Adipocyte (in vitro differentiated cells): ENCODE data around the gene BCL2L1.

Source experiments
- DNase-seq: peaks from one replicate; pipeline ENCODE4 v3.0.0-alpha.2; 2015; ENCODE audit warnings: low read depth
- H3K27me3 ChIP-seq: replicated peaks from 2 replicates; pipeline ENCODE4 v1.7.0; 2013; ENCODE audit warnings: mild to moderate bottlenecking, low read length, moderate library complexity; ENCODE audit not compliant: control insufficient read depth, insufficient read depth
- H3K36me3 ChIP-seq: 2 replicates; pipeline ENCODE4 v1.7.0; 2013; ENCODE audit warnings: low read length, mild to moderate bottlenecking, moderate library complexity; ENCODE audit not compliant: control insufficient read depth, insufficient read depth, severe bottlenecking
- H3K4me1 ChIP-seq: 2 replicates; pipeline ENCODE4 v1.7.0; 2013; ENCODE audit warnings: mild to moderate bottlenecking, low read length, moderate library complexity; ENCODE audit not compliant: control insufficient read depth, insufficient read depth
- H3K4me3 ChIP-seq: 2 replicates; pipeline ENCODE4 v1.7.0; 2013; ENCODE audit warnings: mild to moderate bottlenecking, low read length, moderate library complexity
- H3K9ac ChIP-seq: 2 replicates; pipeline ENCODE4 v1.7.0; 2013; ENCODE audit warnings: mild to moderate bottlenecking, low read length, moderate library complexity
- H3K9me3 ChIP-seq: 2 replicates; pipeline ENCODE4 v1.7.0; 2013; ENCODE audit warnings: mild to moderate bottlenecking, low read length, moderate library complexity; ENCODE audit not compliant: control insufficient read depth

BCL2L1 gene

DNA sequence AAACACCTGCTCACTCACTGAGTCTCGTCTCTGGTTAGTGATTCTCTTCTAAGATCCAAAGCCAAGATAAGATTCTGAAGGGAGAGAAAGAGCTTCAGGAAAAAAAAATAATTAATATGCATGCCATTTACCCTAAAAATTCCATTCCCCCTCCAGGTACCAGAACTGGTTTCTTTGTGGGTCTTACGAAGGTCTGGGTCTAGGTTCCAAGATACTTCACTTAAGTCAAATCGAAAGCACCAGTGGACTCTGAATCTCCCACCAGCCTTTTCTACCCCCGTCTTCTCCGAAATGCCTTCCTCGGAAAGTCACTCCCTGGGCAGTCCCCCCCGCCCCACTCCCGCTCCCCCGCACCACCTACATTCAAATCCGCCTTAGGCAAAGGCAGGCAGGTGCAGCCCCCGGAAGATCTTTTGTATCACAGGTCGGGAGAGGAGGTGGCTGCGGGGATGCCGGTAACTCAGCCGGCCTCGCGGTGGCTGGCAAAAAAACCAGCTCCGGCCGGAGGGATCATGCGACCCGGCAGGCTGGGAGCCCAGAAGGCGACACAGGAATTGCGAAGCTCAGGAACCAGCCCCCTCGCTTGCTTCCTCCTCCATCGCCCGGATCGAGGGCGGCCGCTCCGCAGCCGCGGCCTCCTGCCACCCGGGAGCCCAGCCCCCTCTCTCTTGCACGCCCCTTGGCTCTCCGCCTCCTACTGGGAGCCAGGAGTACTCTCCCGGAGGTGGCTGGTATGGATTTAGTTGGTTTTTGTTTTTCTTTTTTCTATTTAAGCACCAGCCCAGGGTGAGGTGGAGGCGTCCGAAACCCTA, at the start of gene BCL2L1:
TSS of gene BCL2L1 (minus strand) at position 612 of the 812 bp plus-strand sequence. CDS start 650 bp downstream, outside the sequence.
- Histone ChIP-seq H3K4me1 (peaks cover 39% of the 10 kb centered on the region), H3K9ac (peak within 1 kb of the TSS; percentile 98), H3K9me3 (no peaks in the 10 kb centered on the region), H3K27me3 (no peaks in the 10 kb centered on the region), H3K4me3 (peak within 1 kb of the TSS; percentile 83), H3K36me3 (peaks cover 22% of the 10 kb centered on the region)
- DNase-seq = peak; percentile 94

DNA sequence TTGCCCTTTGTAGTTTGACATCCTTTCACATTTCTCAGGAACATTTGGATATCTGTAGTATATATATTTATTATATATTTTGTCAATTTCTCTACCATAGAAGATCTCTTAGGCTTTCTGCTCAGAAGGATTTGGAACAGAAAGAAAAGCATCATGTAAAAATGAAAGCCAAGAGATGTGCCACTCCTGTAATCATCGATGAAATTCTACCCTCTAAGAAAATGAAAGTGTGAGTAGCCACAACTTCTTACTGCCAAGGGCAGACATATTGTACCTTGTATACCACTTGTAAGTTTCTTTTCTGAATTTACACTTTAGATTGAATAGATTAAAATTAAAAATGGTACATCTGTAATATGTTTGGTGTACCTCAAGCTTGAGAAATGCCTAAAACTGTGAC, 47.6 kb upstream of the BCL2L1 start:
- Histone ChIP-seq H3K9ac (no peak overlapping the region), H3K27me3 (no peaks in the 10 kb centered on the region), H3K36me3 (no peaks in the 10 kb centered on the region), H3K4me1 (no peaks in the 10 kb centered on the region), H3K4me3 (no peak overlapping the region), H3K9me3 (peaks cover 3% of the 10 kb centered on the region)
- no peak for DNase-seq

DNA sequence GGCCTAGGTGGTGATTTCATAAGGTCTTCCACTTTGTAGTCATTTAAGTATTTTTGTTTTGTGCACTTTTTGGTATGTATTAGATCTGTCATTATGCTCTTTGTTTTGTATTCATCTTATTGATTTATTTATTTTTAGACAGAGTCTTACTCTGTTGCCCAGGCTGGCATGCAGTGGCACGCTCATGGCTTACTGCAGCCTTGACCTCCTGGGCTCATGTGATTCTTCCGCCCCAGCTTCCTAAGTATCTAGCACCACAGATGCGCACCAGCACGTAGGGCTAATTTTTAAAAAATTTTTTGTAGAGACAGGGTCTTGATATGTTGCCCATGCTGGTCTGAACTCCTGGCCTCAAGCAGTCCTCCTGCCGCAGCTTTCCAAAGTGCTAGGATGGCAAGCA, 47.0 kb upstream of the BCL2L1 start:
- Histone ChIP-seq H3K9ac (no peak overlapping the region), H3K9me3 (peaks cover 3% of the 10 kb centered on the region), H3K4me1 (peaks cover 2% of the 10 kb centered on the region), H3K4me3 (no peak overlapping the region), H3K36me3 (no peaks in the 10 kb centered on the region), H3K27me3 (no peaks in the 10 kb centered on the region)
- DNase-seq = no peak

DNA sequence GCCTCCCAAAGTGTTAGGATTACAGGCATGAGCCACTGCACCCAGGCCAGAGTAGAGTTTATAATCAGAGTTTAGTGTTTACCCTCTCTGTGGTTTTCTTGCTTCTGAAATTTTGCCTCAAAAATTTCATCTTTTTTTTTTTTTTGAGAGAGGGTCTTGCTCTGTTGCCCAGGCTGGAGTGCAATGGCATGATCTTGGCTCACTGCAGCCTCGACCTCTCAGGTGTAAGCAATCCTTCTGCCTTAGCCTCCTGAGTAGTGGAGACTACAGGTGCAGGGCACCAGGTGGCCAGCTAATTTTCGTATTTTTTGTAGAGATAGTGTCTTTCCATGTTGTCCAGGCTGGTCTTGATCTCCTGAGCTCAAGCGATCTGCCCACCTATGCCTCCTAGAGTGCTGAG, 45.1 kb upstream of the BCL2L1 start:
- H3K27me3 ChIP-seq = no peaks in the 10 kb centered on the region
- peaks cover 7% of the 10 kb centered on the region for H3K4me1 ChIP-seq
- no peaks in the 10 kb centered on the region for H3K36me3 ChIP-seq
- no peak overlapping the region for H3K9ac ChIP-seq
- no peak overlapping the region for H3K4me3 ChIP-seq
- DNase-seq = no peak
- peaks cover 3% of the 10 kb centered on the region for H3K9me3 ChIP-seq

DNA sequence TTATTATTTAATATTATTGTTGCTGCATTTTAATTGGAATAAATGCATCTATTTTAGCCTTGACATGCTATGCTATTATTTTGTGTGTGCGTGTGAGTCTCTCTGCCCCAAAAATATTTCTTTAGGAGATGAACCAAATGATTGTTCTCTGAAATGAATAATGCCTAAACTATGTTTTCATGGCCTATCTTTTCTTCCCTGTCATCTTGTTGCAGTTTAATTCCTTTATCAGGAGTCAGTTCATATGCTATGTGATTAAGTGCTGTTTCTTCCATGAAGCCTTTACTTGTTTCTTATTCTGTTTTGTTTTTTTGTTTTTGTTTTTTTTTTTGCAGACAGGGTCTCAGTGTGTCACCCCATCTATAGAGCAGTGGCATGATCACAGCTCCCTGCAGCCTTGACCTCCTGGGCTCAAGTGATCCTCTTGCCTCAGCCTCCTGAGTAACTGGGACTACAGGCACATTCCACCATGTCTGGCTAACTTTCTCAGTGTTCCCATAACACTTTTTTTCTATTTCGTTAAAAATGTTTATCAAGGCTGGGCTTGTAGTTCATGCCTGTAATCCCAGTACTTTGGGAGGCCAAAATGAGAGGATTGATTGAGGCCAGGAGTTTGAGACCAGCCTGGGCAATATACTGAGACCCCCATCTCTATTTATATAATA, 42.1 kb upstream of the BCL2L1 start:
- DNase-seq = peak; percentile 49
- Histone ChIP-seq H3K4me3 (no peak overlapping the region), H3K4me1 (peaks cover 7% of the 10 kb centered on the region), H3K36me3 (no peaks in the 10 kb centered on the region), H3K27me3 (no peaks in the 10 kb centered on the region), H3K9me3 (peaks cover 3% of the 10 kb centered on the region), H3K9ac (no peak overlapping the region)

DNA sequence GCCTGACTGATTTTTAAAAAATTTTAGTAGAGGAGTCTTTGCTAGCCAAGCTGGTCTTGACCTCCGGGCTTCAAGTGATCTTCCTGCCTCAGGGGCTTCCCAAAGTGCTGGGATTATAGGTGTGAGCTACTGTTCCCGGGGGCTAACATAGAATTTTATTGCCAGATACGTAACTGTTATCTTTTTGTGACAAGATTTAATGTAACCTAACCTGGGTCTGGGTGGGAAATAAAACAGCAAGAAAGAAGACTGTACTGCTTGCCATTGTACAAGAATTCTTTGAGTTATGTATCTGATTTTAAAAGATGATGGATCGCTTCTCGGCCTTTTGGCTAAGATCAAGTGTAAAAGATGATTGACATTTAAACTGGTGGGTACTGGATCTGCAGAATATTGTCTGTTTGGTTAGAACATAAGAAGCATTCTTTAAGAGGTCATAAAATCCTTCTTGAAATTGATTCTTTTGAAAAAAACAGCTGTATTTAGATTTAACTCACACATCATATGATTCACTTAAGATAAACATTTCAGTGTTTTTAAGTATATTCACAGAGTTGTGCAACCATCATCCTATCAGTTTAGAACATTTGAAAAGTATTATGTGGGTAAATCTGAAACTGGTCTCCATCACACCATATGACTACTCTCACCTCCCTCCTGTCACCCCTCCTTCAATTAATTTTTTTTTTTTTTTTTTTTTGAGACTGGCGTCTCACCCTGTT, 38.0 kb upstream of the BCL2L1 start:
- H3K27me3 ChIP-seq = no peaks in the 10 kb centered on the region
- H3K4me1 ChIP-seq = peaks cover 7% of the 10 kb centered on the region

DNA sequence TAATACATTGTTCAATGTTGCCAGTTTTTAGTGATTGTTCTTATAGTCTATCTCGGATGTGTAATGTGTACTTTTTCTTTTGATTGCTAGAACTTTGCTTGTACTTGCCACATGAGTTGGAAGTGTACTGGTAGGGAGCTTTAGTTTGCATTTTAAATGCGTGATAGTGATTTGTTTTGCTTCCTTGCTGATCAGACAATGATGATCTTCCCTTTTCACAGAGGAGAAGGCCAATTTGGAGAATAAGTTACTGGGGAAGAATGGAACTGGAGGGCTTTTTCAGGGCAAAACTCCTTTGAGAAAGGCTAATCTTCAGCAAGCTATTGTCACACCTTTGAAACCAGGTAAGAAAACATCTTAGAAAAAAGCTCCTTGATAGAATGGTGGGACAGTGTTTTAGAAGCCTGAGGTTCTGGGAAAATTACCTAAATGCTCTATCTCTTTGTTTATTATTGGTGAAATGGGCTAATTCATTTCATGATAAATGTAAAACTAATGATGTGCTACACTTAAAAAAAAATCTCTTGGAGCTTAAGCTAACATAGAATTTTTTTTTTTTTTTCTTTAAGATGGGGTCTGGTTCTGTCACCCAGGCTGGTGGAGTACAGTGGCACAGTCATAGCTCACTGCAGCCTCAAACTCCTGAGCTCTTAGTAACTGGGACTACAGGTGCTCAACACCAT, 37.3 kb upstream of the BCL2L1 start:
- DNase-seq = no peak
- Histone ChIP-seq H3K27me3 (no peaks in the 10 kb centered on the region), H3K9ac (no peak overlapping the region), H3K36me3 (no peaks in the 10 kb centered on the region), H3K4me1 (peaks cover 7% of the 10 kb centered on the region), H3K4me3 (no peak overlapping the region), H3K9me3 (no peaks in the 10 kb centered on the region)

More for the DNA sequence above, 38.0 kb upstream of the BCL2L1 start:
- Histone ChIP-seq H3K36me3 (no peaks in the 10 kb centered on the region), H3K9me3 (no peaks in the 10 kb centered on the region), H3K9ac (no peak overlapping the region), H3K4me3 (no peak overlapping the region)
- peak; percentile 81 for DNase-seq

DNA sequence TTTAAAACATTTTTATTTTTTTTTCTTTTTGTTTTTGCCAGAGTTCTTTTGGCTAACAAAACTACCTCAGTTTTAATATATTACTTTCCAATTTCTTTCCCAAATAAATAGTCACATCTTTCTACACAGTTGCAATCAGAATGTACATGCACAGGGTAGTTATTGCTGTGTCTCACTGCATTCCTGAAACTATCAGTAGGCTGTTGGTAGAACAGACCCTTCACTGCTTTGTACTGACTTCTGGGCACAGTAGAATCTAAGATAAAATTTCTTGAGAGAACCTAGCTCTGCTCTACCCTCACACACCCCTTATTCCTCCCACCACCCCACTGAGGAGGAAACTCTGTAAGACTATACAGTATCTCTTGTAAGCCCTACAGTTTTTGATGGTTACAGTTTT, 36.3 kb upstream of the BCL2L1 start:
- Histone ChIP-seq H3K9ac (no peak overlapping the region), H3K36me3 (no peaks in the 10 kb centered on the region), H3K4me3 (no peak overlapping the region), H3K9me3 (no peaks in the 10 kb centered on the region), H3K27me3 (no peaks in the 10 kb centered on the region), H3K4me1 (peaks cover under 1% of the 10 kb centered on the region)
- no peak for DNase-seq

DNA sequence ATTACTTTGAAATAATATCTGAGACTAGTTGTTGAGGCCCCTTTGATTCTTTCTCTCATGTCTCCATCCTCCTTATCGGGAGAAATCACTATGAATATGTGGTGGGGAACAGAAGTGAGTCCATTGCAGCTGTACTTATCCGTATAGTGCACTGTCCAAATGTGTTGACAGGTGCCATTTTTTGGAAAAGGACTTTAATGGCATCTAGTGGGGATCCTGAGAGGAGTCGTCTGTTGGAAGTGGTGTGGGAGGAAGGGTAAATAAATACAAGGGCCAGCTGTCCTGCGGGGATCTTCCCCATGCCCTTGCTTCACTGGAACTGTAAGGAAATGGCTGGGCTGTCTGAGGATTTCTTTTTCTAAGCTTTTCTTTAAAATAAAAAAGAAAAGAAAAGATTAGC, 35.9 kb upstream of the BCL2L1 start:
- no peaks in the 10 kb centered on the region for H3K27me3 ChIP-seq
- H3K9ac ChIP-seq = no peak overlapping the region
- no peak for DNase-seq
- no peaks in the 10 kb centered on the region for H3K9me3 ChIP-seq
- no peaks in the 10 kb centered on the region for H3K36me3 ChIP-seq
- H3K4me1 ChIP-seq = no peaks in the 10 kb centered on the region
- H3K4me3 ChIP-seq = no peak overlapping the region

DNA sequence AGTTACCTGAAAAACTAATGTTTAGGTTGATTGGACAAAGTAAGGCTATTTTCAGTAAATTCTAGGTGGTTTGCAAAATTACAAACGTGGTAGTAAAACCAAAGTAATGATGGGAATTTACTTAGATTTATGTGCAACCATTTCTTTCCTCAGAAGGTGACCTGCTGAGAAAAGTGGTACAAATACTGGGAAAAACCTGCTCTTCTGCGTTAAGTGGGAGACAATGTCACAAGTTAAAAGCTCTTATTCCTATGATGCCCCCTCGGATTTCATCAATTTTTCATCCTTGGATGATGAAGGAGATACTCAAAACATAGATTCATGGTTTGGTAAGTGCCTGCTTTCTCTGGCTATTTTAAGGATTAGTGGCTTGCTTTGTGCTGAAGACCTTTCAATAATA, 34.6 kb upstream of the BCL2L1 start:
- Histone ChIP-seq H3K9me3 (no peaks in the 10 kb centered on the region), H3K36me3 (no peaks in the 10 kb centered on the region), H3K4me3 (no peak overlapping the region), H3K4me1 (no peaks in the 10 kb centered on the region), H3K9ac (no peak overlapping the region), H3K27me3 (no peaks in the 10 kb centered on the region)
- no peak for DNase-seq

DNA sequence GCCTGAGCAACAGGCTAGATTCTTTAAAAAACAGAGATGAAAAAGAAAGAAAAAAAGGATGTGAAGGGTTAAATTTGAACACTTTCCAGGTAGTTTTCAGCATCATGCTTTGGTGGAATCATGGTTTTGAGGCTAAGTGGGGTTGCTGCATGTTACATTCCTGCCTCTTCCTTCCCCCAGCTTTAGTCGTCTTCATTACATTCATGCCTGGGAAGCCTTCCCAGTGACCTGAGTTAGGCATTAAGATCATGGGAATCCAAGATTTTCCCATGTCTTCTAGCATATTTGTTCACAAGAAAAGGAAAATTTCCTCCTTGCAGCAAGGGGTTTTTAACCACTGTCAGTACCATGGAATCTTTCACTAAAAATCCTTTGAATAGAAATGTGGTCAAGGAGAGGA, 28.5 kb upstream of the BCL2L1 start:
- Histone ChIP-seq H3K27me3 (no peaks in the 10 kb centered on the region), H3K4me1 (peaks cover 28% of the 10 kb centered on the region), H3K9me3 (no peaks in the 10 kb centered on the region), H3K36me3 (no peaks in the 10 kb centered on the region), H3K4me3 (no peak overlapping the region), H3K9ac (no peak overlapping the region)
- peak; percentile 79 for DNase-seq
